ENCODE results near the gene DST.
"Not testable (repeated sequence)": the region's sequence is repeated elsewhere in the genome, so short reads cannot be mapped to it uniquely, and the experiment has no call there.

The DST gene

DNA sequence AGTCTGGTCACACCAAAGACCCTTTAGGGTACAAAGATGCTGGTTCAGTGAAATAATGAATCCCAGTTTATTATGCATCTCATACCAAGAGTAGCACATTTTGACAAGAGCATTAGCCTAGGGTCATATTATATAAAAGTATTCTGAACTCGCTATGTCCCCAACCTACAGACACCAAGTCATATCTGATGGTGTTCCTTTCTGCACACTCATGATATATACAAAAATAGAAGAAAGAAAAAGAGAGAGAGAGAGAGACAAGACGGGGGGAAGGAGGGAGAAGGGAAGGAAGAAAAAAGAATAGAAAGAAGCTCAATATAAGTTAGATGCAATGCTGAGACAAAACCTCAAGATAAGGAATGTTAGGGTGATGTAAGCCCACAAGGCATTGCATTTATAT lies 131.1 kb downstream of the DST start:
- DNase-seq: no peak

- DNase-seq: no peak
Observed at GRCh38 chr6:56510984-56511531, 131.6 kb downstream of the DST start.

GRCh38 chr6:56509031-56509430 lies 133.7 kb downstream of the DST start:
- no peak for DNase-seq

DNA sequence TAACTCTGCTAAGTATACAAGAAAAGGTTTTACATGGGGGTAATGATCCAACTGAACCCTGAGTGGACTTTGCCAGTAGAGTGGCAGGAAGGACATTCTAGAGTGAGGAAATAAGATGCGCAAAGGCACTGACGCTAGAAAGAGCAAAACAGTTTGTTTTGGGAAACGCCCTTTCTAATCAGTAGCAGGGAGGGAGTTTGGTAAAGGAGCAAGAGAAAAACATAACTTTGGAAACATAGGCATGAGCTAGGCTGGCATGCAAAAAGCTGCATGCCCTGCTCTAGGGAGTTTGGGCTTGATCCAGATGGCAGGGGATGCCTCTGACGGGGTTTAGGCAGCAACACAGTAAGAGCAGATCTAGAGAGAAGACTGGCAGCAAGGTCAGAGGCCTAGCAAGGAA lies 135.2 kb downstream of the DST start:
- DNase-seq: no peak

- no peak for DNase-seq
Observed at GRCh38 chr6:56505512-56506260, 137.0 kb downstream of the DST start.

- DNase-seq: no peak
Observed at GRCh38 chr6:56501993-56502392, 140.7 kb downstream of the DST start.

GRCh38 chr6:56499095-56499494 lies 143.6 kb downstream of the DST start:
- no peak for DNase-seq

GRCh38 chr6:56497691-56498090 lies 145.0 kb downstream of the DST start:
- DNase-seq: no peak

DNA sequence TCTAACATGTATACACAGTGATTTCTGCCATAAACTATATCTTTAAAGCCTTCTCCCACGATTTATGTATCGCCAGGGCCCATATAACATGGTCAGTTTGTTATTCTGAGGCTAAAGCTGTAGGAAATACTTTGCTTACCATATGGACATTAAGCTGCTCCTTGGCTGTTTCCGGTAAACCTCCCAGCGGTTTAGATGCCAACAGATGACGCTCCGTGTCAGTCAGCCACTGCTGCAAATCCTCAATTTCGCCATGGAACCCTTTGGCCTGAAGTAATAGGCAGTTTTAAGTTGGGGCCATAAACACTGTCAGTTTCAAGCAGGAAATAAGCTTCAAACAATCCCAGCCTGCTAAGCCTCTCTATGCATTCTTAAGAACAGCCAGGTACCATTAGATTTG lies 145.4 kb downstream of the DST start:
- no peak for DNase-seq

GRCh38 chr6:56496650-56497049 lies 146.0 kb downstream of the DST start:
- not testable (repeated sequence) for DNase-seq

- DNase-seq: no peak
Observed at GRCh38 chr6:56495654-56496053, 147.0 kb downstream of the DST start.

DNA sequence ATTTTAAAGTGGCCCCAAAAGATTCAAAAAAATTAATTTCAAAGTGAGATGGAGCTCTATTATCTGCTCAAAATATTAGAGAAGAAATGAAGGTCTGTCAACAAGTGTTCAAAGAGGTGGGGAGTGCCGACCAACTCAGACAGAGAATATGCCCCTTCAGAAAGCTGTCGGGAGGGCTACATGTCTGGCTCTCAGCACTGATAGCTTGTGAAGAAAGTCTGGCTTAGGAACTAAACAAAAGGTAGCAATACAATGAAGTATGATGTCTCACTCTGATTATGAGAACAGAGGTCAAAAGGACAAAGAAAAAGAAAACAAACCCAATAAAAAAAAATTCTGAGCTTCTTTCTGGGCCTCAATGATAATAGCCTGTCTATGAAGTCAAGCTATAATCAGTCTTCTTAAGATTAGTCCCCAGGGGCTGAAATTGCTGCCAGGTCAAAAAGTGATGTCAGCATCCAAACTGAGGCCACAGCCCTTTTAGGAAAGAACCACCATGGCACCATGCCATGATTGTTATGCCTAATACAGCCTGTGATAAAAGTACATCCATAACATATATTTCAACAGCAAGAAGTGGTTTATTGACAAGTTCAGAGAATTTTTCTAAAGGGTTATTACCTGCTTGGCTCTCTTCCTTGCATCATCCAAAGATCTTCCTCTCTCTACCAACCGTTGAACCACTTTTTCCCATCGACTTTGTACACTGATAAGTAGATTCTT lies 150.9 kb downstream of the DST start:
- DNase-seq: no peak

DNA sequence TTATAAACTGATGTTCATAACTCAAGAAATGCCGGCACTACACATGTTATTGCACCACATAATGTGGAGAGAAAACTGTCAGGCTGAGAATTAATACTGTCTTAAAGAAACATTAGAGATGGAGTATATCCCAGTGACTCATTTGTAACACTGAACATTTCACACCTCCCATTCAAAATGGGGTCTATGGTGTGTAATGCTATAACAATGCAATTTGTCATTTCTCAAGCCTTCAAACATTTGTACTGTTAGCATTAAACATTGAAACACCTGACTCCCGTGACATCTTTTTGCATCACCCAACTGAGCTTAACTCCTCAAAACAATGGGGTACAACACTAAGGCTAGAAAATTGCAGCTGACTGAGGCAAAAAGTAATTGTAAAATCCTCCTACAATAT lies 151.7 kb downstream of the DST start:
- no peak for DNase-seq

- DNase-seq: no peak
Observed at GRCh38 chr6:56489559-56489958, 153.1 kb downstream of the DST start.

DNA sequence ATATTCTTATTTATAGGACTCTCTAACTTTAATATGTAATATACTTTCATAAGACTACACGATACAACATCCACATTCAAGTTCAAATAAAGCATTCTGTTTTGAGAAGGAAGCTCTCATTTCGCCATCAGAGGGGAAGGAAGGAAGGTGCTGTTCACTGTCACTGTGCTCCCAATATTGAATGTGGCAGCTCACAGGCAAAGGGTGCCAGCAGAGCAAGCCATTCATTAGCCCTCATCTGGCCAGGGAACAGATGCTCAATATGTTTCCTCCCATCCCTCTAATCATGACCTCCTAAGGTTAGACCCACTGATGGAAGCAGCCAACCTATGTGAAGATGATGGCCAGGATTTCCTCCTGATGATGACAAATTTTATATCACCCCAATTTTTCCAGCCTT lies 154.4 kb downstream of the DST start:
- no peak for DNase-seq

- no peak for DNase-seq
Observed at GRCh38 chr6:56486681-56487080, 156.0 kb downstream of the DST start.

- no peak for DNase-seq
Observed at GRCh38 chr6:56484669-56485068, 158.0 kb downstream of the DST start.

DNA sequence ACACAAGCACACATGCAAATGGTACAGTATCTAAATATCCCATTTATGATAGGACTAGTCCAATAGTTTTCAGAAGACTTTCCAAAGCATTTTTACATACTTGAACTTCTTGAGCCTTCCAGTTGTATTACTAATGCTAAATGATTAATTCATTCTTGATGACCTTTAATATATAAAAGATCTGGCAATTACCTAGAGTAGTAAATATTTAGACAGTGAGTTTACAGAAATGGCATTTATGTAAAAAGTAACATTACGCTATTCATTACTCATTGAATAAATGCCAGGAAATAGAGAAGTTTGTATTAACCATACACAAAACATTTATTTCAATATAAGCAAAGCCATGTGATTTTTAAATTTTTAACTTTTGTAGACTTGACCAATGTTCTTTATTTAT lies 158.8 kb downstream of the DST start:
- DNase-seq: no peak

DNA sequence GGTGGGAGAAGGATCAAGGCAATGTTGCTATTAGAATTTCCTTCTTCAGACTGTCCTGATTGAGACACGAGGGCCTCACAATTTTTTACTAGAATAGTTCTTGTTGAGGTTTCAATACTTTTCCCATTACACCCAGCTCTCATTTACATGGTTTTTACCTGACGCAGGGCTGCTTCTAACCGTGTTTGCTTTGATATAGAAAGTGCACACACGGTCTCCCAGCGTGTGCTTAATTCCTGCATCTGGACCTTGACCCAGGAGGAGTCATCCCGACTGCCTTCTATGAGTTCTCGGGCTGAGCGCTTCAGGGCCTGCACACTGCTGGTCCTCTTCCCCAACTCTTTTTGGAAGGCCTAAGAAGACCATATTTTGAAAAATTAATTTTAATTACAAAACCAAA lies 160.2 kb downstream of the DST start:
- DNase-seq: no peak

GRCh38 chr6:56481957-56482356 lies 160.7 kb downstream of the DST start:
- DNase-seq: no peak

DNA sequence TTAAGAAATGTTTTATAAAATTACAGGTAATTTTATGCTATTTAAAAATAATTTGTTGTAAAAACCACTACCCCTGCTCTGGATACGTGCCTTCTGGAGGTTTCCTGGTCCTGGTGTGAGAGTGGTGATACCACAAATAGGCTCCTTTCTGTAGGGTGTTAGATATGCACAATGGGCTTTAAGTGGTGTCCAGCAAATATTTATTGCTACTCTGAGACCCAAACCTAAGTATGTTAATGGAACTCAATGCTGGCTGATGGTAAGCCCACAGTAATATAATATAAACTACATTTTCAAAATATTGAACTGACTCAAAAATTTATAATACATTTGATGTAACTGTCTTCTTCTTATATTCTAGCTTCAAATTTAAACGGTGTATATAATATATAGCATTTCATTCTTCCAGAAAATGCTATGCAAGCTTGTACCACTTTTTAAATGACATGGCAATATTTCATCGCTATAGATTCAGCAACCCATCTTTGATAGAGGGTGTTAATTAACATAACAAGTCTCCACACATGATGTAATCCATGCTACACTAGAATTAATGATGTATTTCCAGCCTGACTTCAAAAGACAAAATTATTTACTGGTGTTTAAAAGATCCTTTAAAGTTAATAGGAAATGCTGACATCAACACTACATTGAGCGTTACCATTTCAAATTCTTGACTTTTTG lies 161.9 kb downstream of the DST start:
- no peak for DNase-seq

- DNase-seq: no peak
Observed at GRCh38 chr6:56480246-56480645, 162.4 kb downstream of the DST start.

GRCh38 chr6:56479381-56479780 lies 163.3 kb downstream of the DST start:
- DNase-seq: no peak

DNA sequence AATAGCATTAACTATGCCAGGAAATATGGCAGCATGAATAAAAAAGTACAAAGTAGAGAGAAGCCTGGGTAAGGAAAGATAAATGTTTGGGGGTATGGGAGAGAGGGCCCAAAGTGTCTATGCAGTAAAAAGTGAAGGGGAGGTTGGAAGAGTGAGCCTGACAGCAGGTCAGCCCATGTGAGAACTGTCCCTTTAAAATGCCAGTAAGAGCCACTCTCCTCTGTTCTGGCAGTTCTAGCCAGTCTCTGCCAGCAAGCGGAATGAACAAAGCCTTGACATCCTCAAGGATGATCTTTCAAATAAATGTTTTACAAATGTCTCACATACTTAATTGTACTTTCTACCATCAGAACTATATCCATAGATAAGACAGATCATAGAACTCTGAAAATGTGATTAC lies 164.5 kb downstream of the DST start:
- no peak for DNase-seq
